Measurements from ENCODE around the gene CACNG1.
A peak's percentile ranks its signal among the peaks of the same experiment; 100 is the strongest.

Gene CACNG1

DNA sequence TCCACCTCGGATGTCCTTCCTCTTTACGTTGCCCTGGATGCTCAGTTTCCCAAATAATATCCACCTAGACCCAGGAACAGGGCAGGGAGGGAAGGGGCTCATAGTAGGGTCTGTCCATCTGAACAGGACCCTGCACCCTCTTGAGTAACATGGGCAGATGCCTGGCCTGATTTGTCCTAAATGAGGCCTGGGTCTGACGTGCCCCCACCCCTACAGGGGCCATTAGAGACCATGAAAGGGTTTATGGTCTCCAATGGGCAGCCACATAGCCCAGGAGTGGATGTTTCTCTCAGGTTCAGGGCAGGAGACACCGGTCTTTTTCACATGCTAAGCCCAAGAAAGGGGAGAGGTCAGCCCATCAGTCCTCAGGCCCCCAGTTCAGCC is 6.8 kb downstream of the CACNG1 start:
- Histone ChIP-seq H3K27me3 (ENCODE audit: control insufficient read depth in 1 of 2, insufficient read depth in 1 of 2, low read length in 2 of 2) (peaks cover 3 to 11% of the 10 kb centered on the region in 2 experiments), H4K91ac (ENCODE audit: low read length) (no peak overlapping the region), H2BK15ac (ENCODE audit: low read depth, poor library complexity, severe bottlenecking) (no peak overlapping the region), H3K9me3 (ENCODE audit: control insufficient read depth, low read length) (peaks cover 40% of the 10 kb centered on the region), H3K27ac (ENCODE audit: low read length, poor library complexity, severe bottlenecking) (no peak overlapping the region), H3K14ac (ENCODE audit: low read length in 2 of 2) (no peak overlapping the region), H2BK5ac (ENCODE audit: low read depth, low read length, poor library complexity, severe bottlenecking) (no peak overlapping the region), H3K4me2 (ENCODE audit: low read length, poor library complexity, severe bottlenecking) (no peak overlapping the region), H2BK12ac (ENCODE audit: low read length in 2 of 2) (no peak overlapping the region), H3K4me3 (ENCODE audit: insufficient read depth in 1 of 2, low read depth in 1 of 2, low read length in 2 of 2) (no peak overlapping the region), H3K36me3 (ENCODE audit: control insufficient read depth in 1 of 2, insufficient read depth in 2 of 2, low read depth in 1 of 2, low read length in 2 of 2) (no peaks in the 10 kb centered on the region), H2AK5ac (ENCODE audit: low read length, severe bottlenecking) (no peak overlapping the region), H3K79me1 (replicated peaks; ENCODE audit: low read length, poor library complexity, severe bottlenecking) (no peaks in the 10 kb centered on the region), H3K9ac (ENCODE audit: low read length) (no peak overlapping the region), H2AFZ (ENCODE audit: low read depth, low read length) (no peak overlapping the region), H2BK120ac (ENCODE audit: low read depth, low read length) (no peak overlapping the region), H3K18ac (ENCODE audit: low read depth in 1 of 2, low read length in 2 of 2) (no peak overlapping the region), H4K8ac (ENCODE audit: low read length) (no peak overlapping the region), H3K4ac (ENCODE audit: low read depth in 1 of 2, low read length in 2 of 2) (no peak overlapping the region), H3K4me1 (ENCODE audit: control insufficient read depth, insufficient read depth, low read depth, low read length) (peaks cover 6% of the 10 kb centered on the region), H3K23ac (ENCODE audit: low read length in 2 of 2) (no peak overlapping the region)
- WGBS = 60% methylated on average over 3 of the region's 4 CpGs
- no peak for DNase-seq

DNA sequence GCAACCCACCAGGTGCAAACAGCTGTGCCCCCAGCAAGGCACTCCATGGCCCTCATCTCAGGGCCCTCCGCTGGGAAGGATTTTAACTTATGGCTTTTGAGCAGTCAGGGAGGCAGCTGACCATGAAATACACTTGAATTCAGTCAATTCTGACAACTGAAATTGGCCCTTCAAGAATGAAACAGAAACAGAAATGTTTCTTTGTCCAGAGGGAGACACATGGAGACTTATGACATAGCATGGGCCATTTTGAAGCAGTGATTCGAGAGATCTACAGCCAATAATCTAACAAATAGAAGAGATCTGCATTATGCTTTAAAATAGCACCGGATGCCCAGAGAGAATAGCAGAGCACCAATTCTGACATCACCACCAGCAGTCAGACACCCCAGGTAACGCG is 7.5 kb downstream of the CACNG1 start:
- Histone ChIP-seq H3K4me1 (ENCODE audit: control insufficient read depth, insufficient read depth, low read depth, low read length) (peaks cover 6% of the 10 kb centered on the region), H3K27ac (ENCODE audit: low read length, poor library complexity, severe bottlenecking) (no peak overlapping the region), H3K4me2 (ENCODE audit: low read length, poor library complexity, severe bottlenecking) (no peak overlapping the region), H3K27me3 (ENCODE audit: control insufficient read depth in 1 of 2, insufficient read depth in 1 of 2, low read length in 2 of 2) (peaks cover 0 to 11% of the 10 kb centered on the region in 2 experiments), H2BK15ac (ENCODE audit: low read depth, poor library complexity, severe bottlenecking) (no peak overlapping the region), H3K14ac (ENCODE audit: low read length in 2 of 2) (no peak overlapping the region), H3K36me3 (ENCODE audit: control insufficient read depth in 1 of 2, insufficient read depth in 2 of 2, low read depth in 1 of 2, low read length in 2 of 2) (no peaks in the 10 kb centered on the region), H3K9me3 (ENCODE audit: control insufficient read depth, low read length) (peaks cover 37% of the 10 kb centered on the region), H2BK120ac (ENCODE audit: low read depth, low read length) (no peak overlapping the region), H3K9ac (ENCODE audit: low read length) (no peak overlapping the region), H2BK12ac (ENCODE audit: low read length in 2 of 2) (no peak overlapping the region), H4K91ac (ENCODE audit: low read length) (no peak overlapping the region), H3K4ac (ENCODE audit: low read depth in 1 of 2, low read length in 2 of 2) (no peak overlapping the region), H2BK5ac (ENCODE audit: low read depth, low read length, poor library complexity, severe bottlenecking) (no peak overlapping the region), H3K4me3 (ENCODE audit: insufficient read depth in 1 of 2, low read depth in 1 of 2, low read length in 2 of 2) (no peak overlapping the region), H3K23ac (ENCODE audit: low read length in 2 of 2) (no peak overlapping the region), H3K18ac (ENCODE audit: low read depth in 1 of 2, low read length in 2 of 2) (no peak overlapping the region), H2AFZ (ENCODE audit: low read depth, low read length) (no peak overlapping the region), H4K8ac (ENCODE audit: low read length) (no peak overlapping the region), H3K79me1 (replicated peaks; ENCODE audit: low read length, poor library complexity, severe bottlenecking) (no peaks in the 10 kb centered on the region), H2AK5ac (ENCODE audit: low read length, severe bottlenecking) (peak overlapping the region; percentile 27)
- no peak for DNase-seq
- 67% methylated on average over 1 of the region's 5 CpGs for WGBS

- H2AFZ ChIP-seq (ENCODE audit: low read depth, low read length) = no peak overlapping the region
- no peak overlapping the region for H3K9ac ChIP-seq (ENCODE audit: low read length)
- peaks cover 6% of the 10 kb centered on the region for H3K4me1 ChIP-seq (ENCODE audit: control insufficient read depth, insufficient read depth, low read depth, low read length)
- no peak overlapping the region for H3K4me3 ChIP-seq (ENCODE audit: insufficient read depth in 1 of 2, low read depth in 1 of 2, low read length in 2 of 2)
- H4K8ac ChIP-seq (ENCODE audit: low read length) = no peak overlapping the region
- no peak for DNase-seq
- no peak overlapping the region for H2BK120ac ChIP-seq (ENCODE audit: low read depth, low read length)
- H3K18ac ChIP-seq (ENCODE audit: low read depth in 1 of 2, low read length in 2 of 2) = no peak overlapping the region
- peaks cover 29% of the 10 kb centered on the region for H3K9me3 ChIP-seq (ENCODE audit: control insufficient read depth, low read length)
- H3K36me3 ChIP-seq (ENCODE audit: control insufficient read depth in 1 of 2, insufficient read depth in 2 of 2, low read depth in 1 of 2, low read length in 2 of 2) = no peaks in the 10 kb centered on the region
- H2BK15ac ChIP-seq (ENCODE audit: low read depth, poor library complexity, severe bottlenecking) = no peak overlapping the region
- no peak overlapping the region for H3K4ac ChIP-seq (ENCODE audit: low read depth in 1 of 2, low read length in 2 of 2)
- H2AK5ac ChIP-seq (ENCODE audit: low read length, severe bottlenecking) = no peak overlapping the region
- H2BK5ac ChIP-seq (ENCODE audit: low read depth, low read length, poor library complexity, severe bottlenecking) = no peak overlapping the region
- no peaks in the 10 kb centered on the region for H3K79me1 ChIP-seq (replicated peaks; ENCODE audit: low read length, poor library complexity, severe bottlenecking)
- no peak overlapping the region for H4K91ac ChIP-seq (ENCODE audit: low read length)
- 85% methylated on average over 7 of the region's 9 CpGs for WGBS
- H3K27ac ChIP-seq (ENCODE audit: low read length, poor library complexity, severe bottlenecking) = no peak overlapping the region
- no peak overlapping the region for H3K4me2 ChIP-seq (ENCODE audit: low read length, poor library complexity, severe bottlenecking)
- peaks cover 0 to 11% of the 10 kb centered on the region in 2 experiments for H3K27me3 ChIP-seq (ENCODE audit: control insufficient read depth in 1 of 2, insufficient read depth in 1 of 2, low read length in 2 of 2)
- no peak overlapping the region for H3K14ac ChIP-seq (ENCODE audit: low read length in 2 of 2)
- no peak overlapping the region for H2BK12ac ChIP-seq (ENCODE audit: low read length in 2 of 2)
- H3K23ac ChIP-seq (ENCODE audit: low read length in 2 of 2) = no peak overlapping the region
These were observed 8.5 kb downstream of the CACNG1 start for GRCh38 chr17:67052720-67053437.

GRCh38 chr17:67053438-67054000 is 9.2 kb downstream of the CACNG1 start:
- H2BK120ac ChIP-seq (ENCODE audit: low read depth, low read length) = no peak overlapping the region
- no peak overlapping the region for H3K23ac ChIP-seq (ENCODE audit: low read length in 2 of 2)
- no peak overlapping the region for H2AFZ ChIP-seq (ENCODE audit: low read depth, low read length)
- H3K36me3 ChIP-seq (ENCODE audit: control insufficient read depth in 1 of 2, insufficient read depth in 2 of 2, low read depth in 1 of 2, low read length in 2 of 2) = no peaks in the 10 kb centered on the region
- no peak overlapping the region for H3K4ac ChIP-seq (ENCODE audit: low read depth in 1 of 2, low read length in 2 of 2)
- peaks cover 6% of the 10 kb centered on the region for H3K4me1 ChIP-seq (ENCODE audit: control insufficient read depth, insufficient read depth, low read depth, low read length)
- DNase-seq = no peak
- WGBS = 87% methylated on average over 8 of the region's 9 CpGs
- H2BK15ac ChIP-seq (ENCODE audit: low read depth, poor library complexity, severe bottlenecking) = no peak overlapping the region
- H3K14ac ChIP-seq (ENCODE audit: low read length in 2 of 2) = no peak overlapping the region
- H3K9ac ChIP-seq (ENCODE audit: low read length) = no peak overlapping the region
- peaks cover 0 to 11% of the 10 kb centered on the region in 2 experiments for H3K27me3 ChIP-seq (ENCODE audit: control insufficient read depth in 1 of 2, insufficient read depth in 1 of 2, low read length in 2 of 2)
- H3K9me3 ChIP-seq (ENCODE audit: control insufficient read depth, low read length) = peaks cover 24% of the 10 kb centered on the region
- H4K91ac ChIP-seq (ENCODE audit: low read length) = no peak overlapping the region
- no peaks in the 10 kb centered on the region for H3K79me1 ChIP-seq (replicated peaks; ENCODE audit: low read length, poor library complexity, severe bottlenecking)
- H4K8ac ChIP-seq (ENCODE audit: low read length) = no peak overlapping the region
- no peak overlapping the region for H3K27ac ChIP-seq (ENCODE audit: low read length, poor library complexity, severe bottlenecking)
- no peak overlapping the region for H2AK5ac ChIP-seq (ENCODE audit: low read length, severe bottlenecking)
- no peak overlapping the region for H3K4me2 ChIP-seq (ENCODE audit: low read length, poor library complexity, severe bottlenecking)
- H3K18ac ChIP-seq (ENCODE audit: low read depth in 1 of 2, low read length in 2 of 2) = no peak overlapping the region
- no peak overlapping the region for H2BK5ac ChIP-seq (ENCODE audit: low read depth, low read length, poor library complexity, severe bottlenecking)
- no peak overlapping the region for H3K4me3 ChIP-seq (ENCODE audit: insufficient read depth in 1 of 2, low read depth in 1 of 2, low read length in 2 of 2)
- no peak overlapping the region for H2BK12ac ChIP-seq (ENCODE audit: low read length in 2 of 2)
